GM04504 (cell line): ENCODE data around the gene FAM234A.
"Not testable (repeated sequence)": the region's sequence is repeated elsewhere in the genome, so short reads cannot be mapped to it uniquely, and the experiment has no call there.

Experiments used
- DNase-seq: peaks from one replicate; pipeline ENCODE4 v3.0.0-alpha.2; 2012; ENCODE audit warnings: low read depth

FAM234A gene

GRCh38 chr16:230351-230750 is 4.3 kb upstream of the FAM234A start:
- DNase-seq = not testable (repeated sequence)

- no peak for DNase-seq
Observed at GRCh38 chr16:230949-231348, 3.7 kb upstream of the FAM234A start.

GRCh38 chr16:239948-240277 is 5.3 kb downstream of the FAM234A start:
- DNase-seq = no peak

- DNase-seq = no peak
Observed at GRCh38 chr16:240559-240958, 5.9 kb downstream of the FAM234A start.

GRCh38 chr16:242281-242680 is 7.7 kb downstream of the FAM234A start:
- DNase-seq = no peak

- no peak for DNase-seq
Observed at GRCh38 chr16:243348-243747, 8.7 kb downstream of the FAM234A start.

GRCh38 chr16:245105-245504 is 10.5 kb downstream of the FAM234A start:
- DNase-seq = no peak

- no peak for DNase-seq
Observed at GRCh38 chr16:247027-247426, 12.4 kb downstream of the FAM234A start.

GRCh38 chr16:249431-249830 is 14.8 kb downstream of the FAM234A start:
- no peak for DNase-seq

- no peak for DNase-seq
Observed at GRCh38 chr16:252366-253337, 18.0 kb downstream of the FAM234A start.

GRCh38 chr16:253833-254232 is 19.2 kb downstream of the FAM234A start:
- no peak for DNase-seq

- DNase-seq = no peak
Observed at GRCh38 chr16:254461-254860, 19.8 kb downstream of the FAM234A start.

GRCh38 chr16:255183-255582 is 20.6 kb downstream of the FAM234A start:
- DNase-seq = no peak

GRCh38 chr16:258091-258490 is 23.5 kb downstream of the FAM234A start:
- not testable (repeated sequence) for DNase-seq

- DNase-seq = no peak
Observed at GRCh38 chr16:259226-259625, 24.6 kb downstream of the FAM234A start.

GRCh38 chr16:259814-260253 is 25.2 kb downstream of the FAM234A start:
- no peak for DNase-seq

GRCh38 chr16:260326-260725 is 25.7 kb downstream of the FAM234A start:
- DNase-seq = no peak

GRCh38 chr16:261031-261691 is 26.5 kb downstream of the FAM234A start:
- no peak for DNase-seq

- no peak for DNase-seq
Observed at GRCh38 chr16:262121-262745, 27.6 kb downstream of the FAM234A start.

GRCh38 chr16:263182-263774 is 28.7 kb downstream of the FAM234A start:
- no peak for DNase-seq

- no peak for DNase-seq
Observed at GRCh38 chr16:263944-264343, 29.3 kb downstream of the FAM234A start.

GRCh38 chr16:264440-264951 is 29.9 kb downstream of the FAM234A start:
- no peak for DNase-seq
